Measurements from ENCODE around the gene CFAP74. TPM values are rescaled to one million over a fixed set of nuclear protein-coding genes. Genes with fewer than 3 reads are reported as not detected.

Gene CFAP74
- total RNA-seq, 1 donor from 2014 or later = not detected

GRCh38 chr1:1967151-1967550 lies 36.4 kb downstream of the CFAP74 start:
- TF ChIP-seq CTCF (IDR thresholded peaks at IDR 0.05) = no peak
- Mint-ChIP-seq H3K27me3 (peaks cover 3% of the 10 kb centered on the region), H3K9me3 (no peaks in the 10 kb centered on the region), H3K27ac (no peak overlapping the region), H3K4me1 (no peaks in the 10 kb centered on the region), H3K4me3 (no peak overlapping the region), H3K36me3 (ENCODE audit: low read depth) (no peaks in the 10 kb centered on the region)
- no peak for ATAC-seq (ENCODE audit: low read depth)
- CTCF ChIA-PET = no interaction called here
- intact Hi-C loops (cut with micrococcal nuclease) = loop anchor here (10.0 kb wide), 1 partner anchor 208 kb away; no protein-coding TSS in a partner anchor
- DNase-seq = no peak
- POLR2A ChIA-PET = no interaction called here

DNA sequence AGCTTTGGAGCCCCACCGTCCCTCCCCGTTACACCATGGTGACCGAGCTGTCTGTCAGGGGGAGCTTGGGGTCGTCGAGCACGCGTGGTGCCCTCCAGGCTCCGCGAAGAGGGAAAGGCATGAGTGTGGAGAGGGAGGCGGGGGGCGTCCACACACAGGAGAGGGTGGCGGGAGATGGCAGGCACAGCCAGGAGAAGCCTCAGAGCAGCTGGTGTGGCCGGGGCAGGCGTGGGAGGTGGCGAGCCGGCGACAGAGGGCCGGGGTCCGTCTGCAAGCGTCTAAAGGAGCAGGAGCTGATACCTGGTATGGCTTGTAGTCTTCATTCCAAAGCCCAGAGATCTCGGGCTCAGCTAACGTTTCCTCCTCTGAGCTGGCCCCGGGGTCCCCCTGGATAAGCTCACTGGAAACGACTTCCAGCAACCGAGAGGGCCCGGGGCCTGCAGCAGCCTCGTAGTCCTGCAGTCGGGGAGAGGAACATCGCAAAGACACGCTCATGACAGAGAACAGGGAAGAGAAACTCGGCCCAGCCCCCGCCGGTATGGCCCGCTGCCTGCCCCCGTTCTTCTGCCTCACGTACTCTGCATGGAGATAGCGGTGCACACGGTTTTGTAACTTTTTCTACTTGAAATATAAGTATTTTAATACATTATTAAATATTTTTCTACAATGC lies 37.4 kb downstream of the CFAP74 start:
- no peak for DNase-seq
- intact Hi-C loops (cut with micrococcal nuclease) = loop anchor here (10.0 kb wide), 1 partner anchor 209 kb away; no protein-coding TSS in a partner anchor
- no peak for ATAC-seq (ENCODE audit: low read depth)
- Mint-ChIP-seq H3K9me3 (no peaks in the 10 kb centered on the region), H3K4me1 (no peaks in the 10 kb centered on the region), H3K4me3 (no peak overlapping the region), H3K36me3 (ENCODE audit: low read depth) (no peaks in the 10 kb centered on the region), H3K27ac (no peak overlapping the region), H3K27me3 (peaks cover 11% of the 10 kb centered on the region)
- ChIA-PET CTCF (no interaction called here), POLR2A (no interaction called here)
- no peak for TF ChIP-seq CTCF (IDR thresholded peaks at IDR 0.05)

- no peaks in the 10 kb centered on the region for H3K9me3 Mint-ChIP-seq
- no peak for TF ChIP-seq CTCF (IDR thresholded peaks at IDR 0.05)
- no peaks in the 10 kb centered on the region for H3K4me1 Mint-ChIP-seq
- ATAC-seq (ENCODE audit: low read depth) (no peak), DNase-seq (no peak)
- peaks cover 17% of the 10 kb centered on the region for H3K27me3 Mint-ChIP-seq
- no peak overlapping the region for H3K27ac Mint-ChIP-seq
- ChIA-PET POLR2A (no interaction called here), CTCF (no interaction called here)
- no peak overlapping the region for H3K4me3 Mint-ChIP-seq
- no peaks in the 10 kb centered on the region for H3K36me3 Mint-ChIP-seq (ENCODE audit: low read depth)
- intact Hi-C loops (cut with micrococcal nuclease) = loop anchor here (10.0 kb wide), 1 partner anchor 209 kb away; no protein-coding TSS in a partner anchor
These were observed 38.0 kb downstream of the CFAP74 start for GRCh38 chr1:1965546-1965945.

- no peak for TF ChIP-seq CTCF (IDR thresholded peaks at IDR 0.05)
- ATAC-seq (ENCODE audit: low read depth) = no peak
- Mint-ChIP-seq H3K27me3 (peaks cover 20% of the 10 kb centered on the region), H3K9me3 (no peaks in the 10 kb centered on the region), H3K36me3 (ENCODE audit: low read depth) (no peaks in the 10 kb centered on the region), H3K27ac (no peak overlapping the region), H3K4me1 (no peaks in the 10 kb centered on the region), H3K4me3 (no peak overlapping the region)
- ChIA-PET POLR2A (no interaction called here), CTCF (no interaction called here)
- intact Hi-C loops (cut with micrococcal nuclease) = loop anchor here (10.0 kb wide), 1 partner anchor 210 kb away; no protein-coding TSS in a partner anchor
- DNase-seq = no peak
These were observed 38.8 kb downstream of the CFAP74 start for GRCh38 chr1:1964811-1965210.

- H3K27ac Mint-ChIP-seq = no peak overlapping the region
- DNase-seq (no peak), ATAC-seq (ENCODE audit: low read depth) (no peak)
- TF ChIP-seq CTCF (IDR thresholded peaks at IDR 0.05) = no peak
- CTCF ChIA-PET = no interaction called here
- H3K9me3 Mint-ChIP-seq = no peaks in the 10 kb centered on the region
- POLR2A ChIA-PET = no interaction called here
- peaks cover 25% of the 10 kb centered on the region for H3K27me3 Mint-ChIP-seq
- intact Hi-C loops (cut with micrococcal nuclease) = loop anchor here (10.0 kb wide), 1 partner anchor 211 kb away; no protein-coding TSS in a partner anchor
- no peaks in the 10 kb centered on the region for H3K36me3 Mint-ChIP-seq (ENCODE audit: low read depth)
- H3K4me1 Mint-ChIP-seq = no peaks in the 10 kb centered on the region
- H3K4me3 Mint-ChIP-seq = no peak overlapping the region
These were observed 40.0 kb downstream of the CFAP74 start for GRCh38 chr1:1963570-1963969.

All from activated B cell treated with CpG ODN at 0.5 μM for 24 hours (primary cell).